ENCODE data around the gene CTR9. TPM values are rescaled to one million over a fixed set of nuclear protein-coding genes. Genes with fewer than 3 reads are reported as not detected.

CTR9 gene
- total and polyA plus RNA-seq, 9 of the 15 experiments (the other 6 are each of a cell fraction or from before 2014, with no cell fraction given), result 25.4 to 79.3 (median 47.3) TPM

- Histone ChIP-seq H3K4me3 (no peak overlapping the region), H3K79me2 (ENCODE audit: control insufficient read depth, insufficient read depth, low read length) (no peaks in the 10 kb centered on the region), H3K9me1 (ENCODE audit: control insufficient read depth, insufficient read depth, low read length) (no peaks in the 10 kb centered on the region), H3K36me3 (ENCODE audit: control insufficient read depth, insufficient read depth, low read length) (peaks cover under 1% of the 10 kb centered on the region; the same call in 1 of the 3 replicates), H3K9me3 (replicated peaks; ENCODE audit: control insufficient read depth, insufficient read depth, low read depth, low read length) (no peaks in the 10 kb centered on the region), H3K4me2 (ENCODE audit: insufficient read depth, low read length) (no peak overlapping the region), H4K20me1 (replicated peaks; ENCODE audit: control insufficient read depth, insufficient read depth, low read length) (no peaks in the 10 kb centered on the region), H3K9ac (ENCODE audit: insufficient read depth in 1 of 2, low read depth in 2 of 2, low read length in 2 of 2) (no peak overlapping the region), H2AFZ (ENCODE audit: low read depth, low read length) (0 out of 2 replicates have a peak overlapping the region, but pooled peaks have one; percentile 32), H3K4me1 (replicated peaks in 1 of 2; ENCODE audit: control insufficient read depth in 2 of 2, insufficient read depth in 2 of 2, low read length in 2 of 2) (no peaks in the 10 kb centered on the region), H3K27ac (ENCODE audit: extremely low read depth, low read depth, low read length) (no peak overlapping the region), H3K27me3 (ENCODE audit: control insufficient read depth in 2 of 2, insufficient read depth in 2 of 2, low read length in 2 of 2) (no peaks in the 10 kb centered on the region)
- 30% methylated on average over 4 of the region's 4 CpGs for WGBS (ENCODE audit: insufficient coverage, low coverage, missing lambda C conversion rate)
- TF ChIP-seq TFAP4 (CRISPR knock-in tag; IDR thresholded peaks at IDR 0.05; ENCODE audit: borderline replicate concordance) (0 out of 2 replicates have a peak, but pooled peaks have one; percentile 24), HDAC2 (IDR thresholded peaks at IDR 0.05) (no peak), ETV1 (tag; conservative IDR thresholded peaks at IDR 0.05; ENCODE audit: low read depth) (no peak), ATF1 (CRISPR knock-in tag; IDR thresholded peaks at IDR 0.05) (no peak), ATF1 (tag; IDR thresholded peaks at IDR 0.05) (no peak)
- in situ Hi-C loops (cut with MboI), result loop anchor here (10.0 to 25.0 kb wide), 2 partner anchors 477 to 1000 kb away; no protein-coding TSS in a partner anchor
- no peak for FAIRE-seq
- no TSS peak for BruUV-seq (replicated peaks)
- no peak for DNase-seq (ENCODE audit: extremely low read depth in 1 of 4, low spot score in 3 of 4)
- ChIA-PET POLR2A (interaction anchor here (0.8 to 2.2 kb wide), 6 partner anchors 9 to 24 kb away, joined by 4 to 9 read pairs (median 6); partner anchors contain the start of gene EIF4G2), CTCF (ENCODE audit: low intra/inter-chr PET ratio) (no interaction called here)
- intact Hi-C loops (cut with micrococcal nuclease), result no loop called here
- ATAC-seq, result no peak; the same call in 2 of the 3 replicates
These were observed 34.1 kb downstream of the CTR9 start for GRCh38 chr11:10785146-10785474.

- ChIA-PET POLR2A (interaction anchor here (0.6 to 2.0 kb wide), 5 partner anchors 10 to 21 kb away, joined by 3 to 7 read pairs (median 6); no protein-coding TSS in a partner anchor), CTCF (ENCODE audit: low intra/inter-chr PET ratio) (no interaction called here)
- Histone ChIP-seq H2AFZ (ENCODE audit: low read depth, low read length) (no peak overlapping the region), H3K79me2 (ENCODE audit: control insufficient read depth, insufficient read depth, low read length) (no peaks in the 10 kb centered on the region), H3K9me1 (ENCODE audit: control insufficient read depth, insufficient read depth, low read length) (no peaks in the 10 kb centered on the region), H3K4me3 (no peak overlapping the region), H3K4me1 (replicated peaks in 1 of 2; ENCODE audit: control insufficient read depth in 2 of 2, insufficient read depth in 2 of 2, low read length in 2 of 2) (no peaks in the 10 kb centered on the region), H3K27ac (ENCODE audit: extremely low read depth, low read depth, low read length) (no peak overlapping the region), H3K9ac (ENCODE audit: insufficient read depth in 1 of 2, low read depth in 2 of 2, low read length in 2 of 2) (no peak overlapping the region), H3K9me3 (replicated peaks; ENCODE audit: control insufficient read depth, insufficient read depth, low read depth, low read length) (no peaks in the 10 kb centered on the region), H3K4me2 (ENCODE audit: insufficient read depth, low read length) (no peak overlapping the region), H3K27me3 (ENCODE audit: control insufficient read depth in 2 of 2, insufficient read depth in 2 of 2, low read length in 2 of 2) (no peaks in the 10 kb centered on the region), H3K36me3 (ENCODE audit: control insufficient read depth, insufficient read depth, low read length) (no peaks in the 10 kb centered on the region), H4K20me1 (replicated peaks; ENCODE audit: control insufficient read depth, insufficient read depth, low read length) (no peaks in the 10 kb centered on the region)
- ATAC-seq (peak; percentile 45), FAIRE-seq (no peak), DNase-seq (ENCODE audit: extremely low read depth in 1 of 4, low spot score in 3 of 4) (no peak)
- BruUV-seq (replicated peaks), result no TSS peak
- intact Hi-C loops (cut with micrococcal nuclease) (no loop called here), in situ Hi-C loops (cut with MboI) (loop anchor here (10.0 to 25.0 kb wide), 2 partner anchors 476 to 998 kb away; no protein-coding TSS in a partner anchor)
- 26% methylated on average over 5 of the region's 5 CpGs for WGBS (ENCODE audit: insufficient coverage, low coverage, missing lambda C conversion rate)
- 0 out of 2 replicates have a peak, but pooled peaks have one; percentile 3 for TF ChIP-seq CBFA2T3 (IDR thresholded peaks at IDR 0.05)
- TF ChIP-seq ZNF444 (CRISPR knock-in tag; IDR thresholded peaks at IDR 0.05), result no peak
- TF ChIP-seq EGR1 (conservative IDR thresholded peaks at IDR 0.05), result peak; percentile 32; the same call in 1 of the 2 replicates
- no peak for TF ChIP-seq ZNF174 (CRISPR knock-in tag; IDR thresholded peaks at IDR 0.05)
- TF ChIP-seq CBX3 (IDR thresholded peaks at IDR 0.05; ENCODE audit: borderline replicate concordance in 1 of 2, low read length in 2 of 2), result no peak
- no peak for TF ChIP-seq DMBX1 (CRISPR knock-in tag; IDR thresholded peaks at IDR 0.05; ENCODE audit: borderline replicate concordance)
- TF ChIP-seq CREM (IDR thresholded peaks at IDR 0.05; ENCODE audit: low read depth), result no peak
- 0 out of 2 replicates have a peak, but pooled peaks have one; percentile 21 for TF ChIP-seq GABPA (tag; conservative IDR thresholded peaks at IDR 0.05; ENCODE audit: low read depth)
- peak; percentile 37; the same call in 1 of the 2 replicates for TF ChIP-seq ESRRA (IDR thresholded peaks at IDR 0.05; ENCODE audit: borderline replicate concordance, low read depth)
- peak; percentile 57 for TF ChIP-seq NFE2 (IDR thresholded peaks at IDR 0.05; ENCODE audit: low read depth)
- peak; percentile 53; the same call in 1 of the 2 replicates for TF ChIP-seq ZNF121 (CRISPR knock-in tag; conservative IDR thresholded peaks at IDR 0.05)
- TF ChIP-seq KDM4B (IDR thresholded peaks at IDR 0.05; ENCODE audit: borderline replicate concordance in 2 of 2, low read depth in 1 of 2), result no peak
- TF ChIP-seq ZKSCAN3 (CRISPR knock-in tag; IDR thresholded peaks at IDR 0.05), result no peak
These were observed 35.4 kb downstream of the CTR9 start for GRCh38 chr11:10786451-10786850.
